HEK293 (cell line): ENCODE results near the gene TGFBRAP1.

Source experiments
- ZNF23 ChIP-seq: fragments of 450-650 bp; formaldehyde crosslinking; IDR thresholded peaks from 2 replicates; pipeline ENCODE4 v1.5.1; 2016; ENCODE audit warnings: missing biosample characterization, missing genetic modification characterization, borderline replicate concordance
- ZNF629 ChIP-seq: fragments of 450-650 bp; formaldehyde crosslinking; IDR thresholded peaks from 2 replicates; pipeline ENCODE4 v1.5.1; 2017; ENCODE audit warnings: missing biosample characterization, missing genetic modification characterization
- ZSCAN16 ChIP-seq: fragments of 450-650 bp; formaldehyde crosslinking; IDR thresholded peaks from 2 replicates; pipeline ENCODE4 v1.5.1; 2016; ENCODE audit warnings: missing biosample characterization, missing genetic modification characterization
- TF ChIP-seq, protein P1 (sequence below): fragments of 450-650 bp; formaldehyde crosslinking; IDR thresholded peaks from 2 replicates; pipeline ENCODE4 v1.5.1; 2016; ENCODE audit warnings: missing biosample characterization, missing genetic modification characterization

DNA sequence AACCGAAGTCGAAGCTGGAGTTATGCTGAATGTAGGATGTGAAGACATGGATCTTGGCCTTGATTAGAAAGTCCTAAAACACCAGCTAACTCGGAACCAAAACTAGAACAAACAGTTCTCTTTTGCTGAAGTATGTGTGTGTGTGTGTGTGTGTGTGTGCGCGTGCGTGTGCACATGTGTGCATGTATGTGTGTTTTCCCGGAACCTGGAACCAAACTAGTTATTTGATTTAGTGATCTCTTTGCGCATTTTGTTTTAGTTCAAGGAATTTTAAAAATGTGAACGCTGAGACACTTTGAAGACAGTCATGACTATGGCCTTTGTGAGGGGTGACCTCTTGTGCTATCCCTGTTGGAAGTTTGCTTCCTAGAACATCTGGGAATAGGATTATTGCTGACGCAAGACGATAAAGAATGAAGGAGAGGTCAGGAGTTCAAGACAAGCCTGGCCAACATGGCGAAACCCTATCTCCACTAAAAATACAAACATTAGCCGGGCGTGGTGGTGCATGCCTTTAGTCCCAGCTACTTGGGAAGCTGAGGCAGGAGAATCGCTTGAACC lies 45.5 kb upstream of the TGFBRAP1 start:
- TF ChIP-seq ZSCAN16, result no peak
- TF ChIP-seq ZNF23, result no peak
- TF ChIP-seq, protein P1, sequence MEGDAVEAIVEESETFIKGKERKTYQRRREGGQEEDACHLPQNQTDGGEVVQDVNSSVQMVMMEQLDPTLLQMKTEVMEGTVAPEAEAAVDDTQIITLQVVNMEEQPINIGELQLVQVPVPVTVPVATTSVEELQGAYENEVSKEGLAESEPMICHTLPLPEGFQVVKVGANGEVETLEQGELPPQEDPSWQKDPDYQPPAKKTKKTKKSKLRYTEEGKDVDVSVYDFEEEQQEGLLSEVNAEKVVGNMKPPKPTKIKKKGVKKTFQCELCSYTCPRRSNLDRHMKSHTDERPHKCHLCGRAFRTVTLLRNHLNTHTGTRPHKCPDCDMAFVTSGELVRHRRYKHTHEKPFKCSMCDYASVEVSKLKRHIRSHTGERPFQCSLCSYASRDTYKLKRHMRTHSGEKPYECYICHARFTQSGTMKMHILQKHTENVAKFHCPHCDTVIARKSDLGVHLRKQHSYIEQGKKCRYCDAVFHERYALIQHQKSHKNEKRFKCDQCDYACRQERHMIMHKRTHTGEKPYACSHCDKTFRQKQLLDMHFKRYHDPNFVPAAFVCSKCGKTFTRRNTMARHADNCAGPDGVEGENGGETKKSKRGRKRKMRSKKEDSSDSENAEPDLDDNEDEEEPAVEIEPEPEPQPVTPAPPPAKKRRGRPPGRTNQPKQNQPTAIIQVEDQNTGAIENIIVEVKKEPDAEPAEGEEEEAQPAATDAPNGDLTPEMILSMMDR (tag by site-specific recombination), result no peak
- no peak for TF ChIP-seq ZNF629
